GM23248 (cell line): ENCODE results near the gene IGSF21. TPM values are rescaled to one million over a fixed set of nuclear protein-coding genes. Genes with fewer than 3 reads are reported as not detected.

Experiments
- DNase-seq: peaks from one replicate; pipeline ENCODE4 v3.0.0-alpha.2; 2015
- H2AFZ ChIP-seq: fragments of 200-600 bp; sonication (generic); 2 replicates; pipeline ENCODE4 v1.6.1; 2016; ENCODE audit warnings: antibody characterized with exemption
- H3F3A ChIP-seq: fragments of 200-600 bp; sonication (generic); 2 replicates; pipeline ENCODE4 v1.6.1; 2016; ENCODE audit warnings: mild to moderate bottlenecking, antibody characterized with exemption, mixed run types; ENCODE audit not compliant: insufficient read depth
- H3K27ac ChIP-seq: fragments of 200-600 bp; sonication (generic); 2 replicates; pipeline ENCODE4 v1.5.1; 2016; ENCODE audit warnings: mild to moderate bottlenecking
- H3K27me3 ChIP-seq: fragments of 200-600 bp; sonication (generic); replicated peaks from 2 replicates; pipeline ENCODE4 v1.6.1; 2016; ENCODE audit warnings: mild to moderate bottlenecking; ENCODE audit not compliant: insufficient read depth
- H3K36me3 ChIP-seq: fragments of 200-600 bp; sonication (generic); 2 replicates; pipeline ENCODE4 v1.6.1; 2016; ENCODE audit warnings: low read depth, mild to moderate bottlenecking
- H3K4me1 ChIP-seq: fragments of 200-600 bp; sonication (generic); 2 replicates; pipeline ENCODE4 v1.6.1; 2016; ENCODE audit warnings: mild to moderate bottlenecking; ENCODE audit not compliant: insufficient read depth
- H3K4me2 ChIP-seq: fragments of 200-600 bp; sonication (generic); one replicate; pipeline ENCODE4 v1.6.1; 2016; ENCODE audit warnings: mild to moderate bottlenecking; ENCODE audit not compliant: unreplicated experiment
- H3K4me3 ChIP-seq: fragments of 200-600 bp; sonication (generic); 2 replicates; pipeline ENCODE4 v1.5.1; 2016; ENCODE audit warnings: mild to moderate bottlenecking
- H3K79me2 ChIP-seq: fragments of 200-600 bp; sonication (generic); 2 replicates; pipeline ENCODE4 v1.6.1; 2016; ENCODE audit warnings: mild to moderate bottlenecking; ENCODE audit not compliant: insufficient read depth
- H3K9ac ChIP-seq: fragments of 200-600 bp; sonication (generic); 2 replicates; pipeline ENCODE4 v1.6.1; 2016; ENCODE audit warnings: mild to moderate bottlenecking
- H3K9me2 ChIP-seq: fragments of 200-600 bp; sonication (generic); 2 replicates; pipeline ENCODE4 v1.6.1; 2016; ENCODE audit warnings: mixed run types, mild to moderate bottlenecking, moderate library complexity; ENCODE audit not compliant: insufficient read depth
- H3K9me3 ChIP-seq: fragments of 200-600 bp; sonication (generic); one replicate; pipeline ENCODE4 v1.6.1; 2017; ENCODE audit warnings: low read depth
- H4K20me1 ChIP-seq: fragments of 200-600 bp; sonication (generic); 2 replicates; pipeline ENCODE4 v1.6.0; 2016; ENCODE audit not compliant: insufficient read depth
- EZH2 ChIP-seq: fragments of 200-600 bp; sonication (generic); IDR thresholded peaks from 2 replicates; pipeline ENCODE4 v1.6.1; 2018; ENCODE audit warnings: antibody characterized with exemption, mild to moderate bottlenecking; ENCODE audit not compliant: insufficient read depth, poor library complexity, severe bottlenecking
- EZH2phosphoT487 ChIP-seq: fragments of 200-600 bp; sonication (generic); IDR thresholded peaks from 2 replicates; pipeline ENCODE4 v1.6.1; 2018; ENCODE audit warnings: antibody characterized with exemption, moderate library complexity, mild to moderate bottlenecking, low read depth; ENCODE audit not compliant: insufficient read depth
- WGBS, 2 experiments: methylation state at CpG; one replicate each; pipeline ENCODE4 v1.1.6; 2015 to 2017; ENCODE audit warnings: low lambda C conversion rate in 2 of 2, low coverage in 1 of 2; ENCODE audit errors: missing lambda C conversion rate in 2 of 2; 5-methylcytosine and 5-hydroxymethylcytosine counted together
- in situ Hi-C: fragments of 300-500 bp; cut with MboI; formaldehyde crosslinking; loops from 2 replicates; pipeline ENCODE4 v1.15.0; 2020
- polyA plus RNA-seq: library from polyadenylated mRNA; unstranded; fragments of >200 nt; fragmentation: Nextera tagmentation; extraction: Ambion mirVana; gene quantifications from 2 replicates; pipeline ENCODE4 v1.2.1, GENCODE V29; 2016
- total RNA-seq: library from RNA; depleted of rRNA; stranded (reverse); fragments of >200 nt; shearing (Covaris generic); gene quantifications from 2 replicates; pipeline ENCODE4 v1.2.3, GENCODE V29; 2014

IGSF21 gene
- total and polyA plus RNA-seq, 2 experiments from 2014 or later = not detected

DNA sequence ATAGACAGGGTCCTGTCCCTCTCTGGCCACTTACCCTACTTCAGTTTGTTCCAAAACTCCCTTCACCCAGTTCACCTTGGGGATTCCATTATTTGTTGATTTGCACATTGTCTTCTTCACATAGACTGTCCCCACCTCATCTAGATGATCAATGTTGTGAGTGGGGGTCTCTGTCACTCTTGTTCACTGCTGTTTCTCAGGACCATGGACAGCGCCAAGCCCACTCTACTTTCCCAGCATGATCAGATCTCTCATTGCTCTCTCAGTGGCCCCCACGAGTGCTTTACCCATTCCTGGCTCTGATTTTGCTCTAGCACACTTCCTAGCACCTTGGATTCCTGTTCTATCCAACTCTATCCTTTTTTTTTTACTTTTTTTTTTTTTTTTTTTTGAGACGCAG lies 45.4 kb upstream of the IGSF21 start:
- DNase-seq = no peak
- in situ Hi-C loops = no loop called here
- Histone ChIP-seq H3K9me2 (no peaks in the 10 kb centered on the region), H3K4me1 (no peaks in the 10 kb centered on the region), H2AFZ (no peak overlapping the region), H3K79me2 (no peaks in the 10 kb centered on the region), H3K36me3 (no peaks in the 10 kb centered on the region), H3K27ac (no peak overlapping the region), H3K27me3 (no peaks in the 10 kb centered on the region), H3K9ac (no peak overlapping the region), H4K20me1 (no peaks in the 10 kb centered on the region), H3K4me2 (no peak overlapping the region), H3K9me3 (no peaks in the 10 kb centered on the region), H3F3A (no peaks in the 10 kb centered on the region), H3K4me3 (no peak overlapping the region)
- WGBS, 2 experiments = 20 to 47% methylated on average over 2 to 3 of the region's 3 CpGs
- no peak for TF ChIP-seq EZH2
- no peak for TF ChIP-seq EZH2phosphoT487

DNA sequence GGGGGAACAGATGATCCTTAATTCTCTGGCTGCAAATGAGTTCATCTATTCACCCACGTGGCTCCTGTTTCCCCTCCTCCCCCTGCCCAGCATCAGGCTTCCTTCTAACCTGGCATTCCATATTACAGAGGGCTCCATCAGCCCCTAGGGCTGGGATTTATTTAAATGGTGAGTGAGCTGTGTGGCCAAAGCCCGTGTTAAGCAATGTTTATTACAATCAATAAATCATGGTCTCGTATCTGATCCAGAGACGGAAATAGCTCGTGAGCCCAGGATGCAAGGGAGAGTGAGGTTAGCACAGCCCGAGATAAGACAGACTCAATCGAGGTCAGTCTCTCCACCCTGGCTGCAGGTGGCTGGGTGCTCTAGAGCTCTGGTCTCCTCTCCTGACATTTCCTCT lies 43.1 kb upstream of the IGSF21 start:
- TF ChIP-seq EZH2phosphoT487 (no peak), EZH2 (no peak)
- Histone ChIP-seq H3K27ac (no peak overlapping the region), H3K4me1 (no peaks in the 10 kb centered on the region), H3K9me2 (no peaks in the 10 kb centered on the region), H3K9me3 (no peaks in the 10 kb centered on the region), H3F3A (no peaks in the 10 kb centered on the region), H3K27me3 (no peaks in the 10 kb centered on the region), H3K9ac (no peak overlapping the region), H3K4me2 (no peak overlapping the region), H4K20me1 (no peaks in the 10 kb centered on the region), H2AFZ (no peak overlapping the region), H3K36me3 (no peaks in the 10 kb centered on the region), H3K4me3 (no peak overlapping the region), H3K79me2 (no peaks in the 10 kb centered on the region)
- no peak for DNase-seq
- 2% methylated on average over 7 of the region's 7 CpGs for WGBS, 2 experiments
- in situ Hi-C loops = no loop called here

DNA sequence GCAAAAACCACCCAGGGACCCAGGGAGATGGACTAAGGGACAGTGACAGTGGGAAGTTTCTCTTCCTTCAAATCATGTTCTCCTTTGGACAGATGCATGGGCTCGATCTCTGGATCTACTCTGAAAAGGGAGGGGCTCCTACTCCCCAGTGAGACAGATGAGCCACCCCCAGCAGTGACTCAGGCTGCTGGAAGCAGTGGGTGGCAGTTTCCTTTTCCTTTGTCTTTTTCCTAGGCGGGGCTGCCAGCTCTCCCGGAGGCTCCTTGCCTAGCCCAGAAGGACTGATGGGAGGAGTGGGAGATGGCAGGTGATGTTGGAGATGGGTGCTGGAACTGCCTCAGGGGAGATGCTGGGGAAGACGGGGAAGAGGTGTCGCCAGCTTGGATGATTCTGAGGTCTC lies 41.0 kb upstream of the IGSF21 start:
- H4K20me1 ChIP-seq = no peaks in the 10 kb centered on the region
- H3F3A ChIP-seq = no peaks in the 10 kb centered on the region
- no peak overlapping the region for H3K9ac ChIP-seq
- no peaks in the 10 kb centered on the region for H3K9me3 ChIP-seq
- in situ Hi-C loops = no loop called here
- DNase-seq = no peak
- H3K27ac ChIP-seq = no peak overlapping the region
- H3K9me2 ChIP-seq = no peaks in the 10 kb centered on the region
- H3K4me2 ChIP-seq = no peak overlapping the region
- TF ChIP-seq EZH2 = no peak
- no peak for TF ChIP-seq EZH2phosphoT487
- H3K27me3 ChIP-seq = no peaks in the 10 kb centered on the region
- no peaks in the 10 kb centered on the region for H3K4me1 ChIP-seq
- no peak overlapping the region for H3K4me3 ChIP-seq
- WGBS, 2 experiments = 42 to 53% methylated on average over 5 of the region's 5 CpGs
- H2AFZ ChIP-seq = no peak overlapping the region
- no peaks in the 10 kb centered on the region for H3K36me3 ChIP-seq
- H3K79me2 ChIP-seq = no peaks in the 10 kb centered on the region

DNA sequence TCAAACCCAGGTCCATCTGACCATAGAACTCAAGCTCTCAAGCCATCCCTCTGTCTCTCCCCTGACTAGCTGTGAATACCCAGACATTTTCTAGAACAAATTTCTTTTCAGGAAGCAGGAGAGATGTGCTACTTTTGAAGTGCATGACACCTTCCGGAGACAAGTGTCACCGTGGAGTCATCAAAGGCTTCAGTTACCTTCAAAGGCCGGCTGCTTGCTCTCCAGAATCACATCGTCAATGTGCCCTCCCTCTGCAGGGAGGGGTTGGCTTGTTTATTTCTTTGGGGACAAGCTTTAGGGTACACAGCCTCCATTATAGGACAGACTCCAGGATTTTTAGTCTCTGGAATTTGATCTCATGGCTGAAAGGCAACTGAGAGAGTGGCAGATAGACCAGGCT lies 37.7 kb upstream of the IGSF21 start:
- H3K4me2 ChIP-seq = no peak overlapping the region
- H3K4me1 ChIP-seq = no peaks in the 10 kb centered on the region
- no peaks in the 10 kb centered on the region for H3K9me3 ChIP-seq
- H3K36me3 ChIP-seq = no peaks in the 10 kb centered on the region
- no peak overlapping the region for H3K27ac ChIP-seq
- TF ChIP-seq EZH2phosphoT487 (no peak), EZH2 (no peak)
- no peaks in the 10 kb centered on the region for H3K9me2 ChIP-seq
- no peaks in the 10 kb centered on the region for H4K20me1 ChIP-seq
- H3K27me3 ChIP-seq = peaks cover 6% of the 10 kb centered on the region
- 21 to 35% methylated on average over 4 of the region's 4 CpGs for WGBS, 2 experiments
- H3F3A ChIP-seq = no peaks in the 10 kb centered on the region
- no peak for DNase-seq
- no peak overlapping the region for H2AFZ ChIP-seq
- H3K9ac ChIP-seq = no peak overlapping the region
- in situ Hi-C loops = no loop called here
- no peaks in the 10 kb centered on the region for H3K79me2 ChIP-seq
- no peak overlapping the region for H3K4me3 ChIP-seq

DNA sequence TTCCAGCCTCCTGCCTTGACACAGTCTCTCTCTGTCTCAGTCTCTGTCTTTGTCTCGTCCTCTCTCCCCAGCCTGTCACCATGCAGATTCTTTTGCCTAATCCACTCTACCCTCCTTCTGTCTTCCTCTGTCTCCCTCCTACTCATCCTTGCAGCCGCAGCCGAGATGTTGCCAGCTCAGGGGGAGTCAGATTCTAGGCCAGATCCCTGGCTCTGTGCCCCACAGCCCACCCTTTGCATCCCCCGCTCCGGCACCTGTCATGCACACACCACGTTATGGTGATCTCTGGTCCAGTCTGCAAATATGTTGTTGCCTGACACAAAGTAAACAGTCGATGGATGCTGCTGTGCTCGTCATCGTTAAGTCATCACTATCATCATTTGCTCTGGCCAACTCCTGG lies 35.5 kb upstream of the IGSF21 start:
- no peaks in the 10 kb centered on the region for H3F3A ChIP-seq
- in situ Hi-C loops = no loop called here
- H3K9ac ChIP-seq = no peak overlapping the region
- H3K4me1 ChIP-seq = no peaks in the 10 kb centered on the region
- H3K27me3 ChIP-seq = peaks cover 6% of the 10 kb centered on the region
- no peak overlapping the region for H3K4me2 ChIP-seq
- TF ChIP-seq EZH2phosphoT487 (no peak), EZH2 (no peak)
- H3K79me2 ChIP-seq = no peaks in the 10 kb centered on the region
- no peak overlapping the region for H3K27ac ChIP-seq
- no peaks in the 10 kb centered on the region for H3K9me2 ChIP-seq
- no peaks in the 10 kb centered on the region for H3K36me3 ChIP-seq
- no peaks in the 10 kb centered on the region for H3K9me3 ChIP-seq
- no peak overlapping the region for H3K4me3 ChIP-seq
- H2AFZ ChIP-seq = no peak overlapping the region
- DNase-seq = no peak
- WGBS, 2 experiments = 38 to 51% methylated on average over 9 of the region's 9 CpGs
- H4K20me1 ChIP-seq = no peaks in the 10 kb centered on the region
